T-helper 22 cell (primary cell): ENCODE measurements around the gene CD44.

Experiments
- DNase-seq: peaks from one replicate; pipeline ENCODE4 v3.0.0-alpha.2; 2020; ENCODE audit warnings: low read depth

The CD44 gene

GRCh38 chr11:35112056-35112845, 26.7 kb upstream of the CD44 start:
- DNase-seq: no peak

- DNase-seq: no peak
Measured at GRCh38 chr11:35112846-35113105, 26.2 kb upstream of the CD44 start.

GRCh38 chr11:35114906-35115687, 23.9 kb upstream of the CD44 start:
- no peak for DNase-seq

DNA sequence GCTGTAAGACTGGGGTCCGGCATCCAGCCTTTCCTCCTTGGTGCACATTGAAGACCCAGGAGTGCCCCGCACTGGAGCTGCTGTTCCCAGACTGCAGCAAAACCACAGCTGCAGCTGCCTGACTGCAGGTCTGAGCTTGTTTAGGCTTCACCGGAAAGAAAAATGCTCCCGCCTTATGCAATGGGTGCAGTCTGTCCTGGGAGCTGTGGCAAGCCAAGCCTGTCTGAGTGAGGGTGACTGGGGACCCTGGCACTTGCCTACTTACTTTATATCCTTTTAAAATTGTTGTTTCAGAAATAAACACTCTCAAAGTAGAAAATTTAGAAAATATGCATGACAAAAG, 23.3 kb upstream of the CD44 start:
- no peak for DNase-seq

GRCh38 chr11:35116245-35116644, 22.7 kb upstream of the CD44 start:
- no peak for DNase-seq

GRCh38 chr11:35116762-35117640, 22.0 kb upstream of the CD44 start:
- DNase-seq: no peak

DNA sequence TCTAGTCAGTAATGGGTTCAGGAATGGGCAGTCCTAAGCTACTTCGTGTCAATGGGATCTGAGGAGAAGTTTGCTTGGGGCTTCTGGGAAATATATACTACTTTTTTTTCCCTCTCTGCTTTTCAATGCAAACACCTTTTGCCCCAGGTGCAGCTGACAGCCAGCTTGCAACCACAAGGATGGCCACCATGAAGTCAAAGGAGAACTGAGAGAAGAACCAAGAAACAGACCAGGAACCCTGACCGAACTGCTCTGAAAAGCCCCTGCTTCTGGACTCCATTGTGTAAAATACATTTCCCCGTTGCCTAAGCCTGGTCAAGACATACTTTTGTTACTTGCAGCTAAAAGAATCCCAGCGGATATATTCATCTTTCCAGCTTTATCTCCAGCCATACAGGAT, 20.1 kb upstream of the CD44 start:
- no peak for DNase-seq

GRCh38 chr11:35121326-35121865, 17.6 kb upstream of the CD44 start:
- no peak for DNase-seq

GRCh38 chr11:35122308-35122707, 16.7 kb upstream of the CD44 start:
- no peak for DNase-seq

GRCh38 chr11:35126000-35126878, 12.7 kb upstream of the CD44 start:
- DNase-seq: no peak

GRCh38 chr11:35126879-35127581, 11.9 kb upstream of the CD44 start:
- no peak for DNase-seq

- DNase-seq: no peak
Measured at GRCh38 chr11:35127619-35128018, 11.4 kb upstream of the CD44 start.

- no peak for DNase-seq
Measured at GRCh38 chr11:35131094-35131493, 7.9 kb upstream of the CD44 start.

DNA sequence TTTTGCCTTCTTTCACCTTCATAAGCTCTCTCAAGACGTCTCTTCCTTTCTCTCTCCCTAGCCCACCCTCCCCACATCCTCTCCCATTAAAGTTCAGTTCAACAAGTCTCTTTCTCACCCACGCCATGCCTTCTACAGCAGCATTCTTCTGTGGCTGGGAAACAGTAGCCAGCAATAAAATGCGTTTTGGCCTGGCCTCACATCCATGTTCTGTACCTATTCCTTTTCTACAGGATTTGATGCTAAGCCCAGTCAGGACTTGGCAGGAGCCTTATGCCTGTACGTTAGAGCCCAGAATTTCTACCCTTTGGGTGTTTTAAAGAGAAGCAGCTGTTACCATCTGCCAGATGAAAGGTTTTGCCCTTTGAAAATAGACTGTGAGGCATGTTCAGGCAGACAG, 7.1 kb upstream of the CD44 start:
- no peak for DNase-seq

GRCh38 chr11:35133656-35134055, 5.3 kb upstream of the CD44 start:
- DNase-seq: no peak

- DNase-seq: no peak
Measured at GRCh38 chr11:35134403-35135148, 4.4 kb upstream of the CD44 start.

GRCh38 chr11:35135222-35135621, 3.7 kb upstream of the CD44 start:
- DNase-seq: no peak

DNA sequence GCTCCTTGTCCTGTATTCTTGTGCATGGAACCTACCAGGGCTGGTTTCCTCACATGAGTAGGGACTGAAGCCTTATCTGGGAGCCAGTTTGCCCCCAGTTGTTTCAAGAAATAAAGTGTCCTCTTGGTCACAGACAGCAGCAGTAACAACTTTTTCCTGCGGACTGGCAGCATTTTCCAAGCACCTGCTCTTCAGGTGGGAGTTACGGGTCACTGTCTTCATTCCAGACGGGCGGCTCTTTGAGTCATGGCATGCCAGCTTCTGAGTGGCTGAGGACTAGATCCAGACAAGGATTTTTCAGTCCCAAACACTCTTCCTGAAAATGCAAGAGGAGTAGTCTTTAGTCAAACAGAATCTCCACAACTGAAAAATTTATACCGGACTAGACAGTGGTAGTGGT, 2.7 kb upstream of the CD44 start:
- DNase-seq: no peak

DNA sequence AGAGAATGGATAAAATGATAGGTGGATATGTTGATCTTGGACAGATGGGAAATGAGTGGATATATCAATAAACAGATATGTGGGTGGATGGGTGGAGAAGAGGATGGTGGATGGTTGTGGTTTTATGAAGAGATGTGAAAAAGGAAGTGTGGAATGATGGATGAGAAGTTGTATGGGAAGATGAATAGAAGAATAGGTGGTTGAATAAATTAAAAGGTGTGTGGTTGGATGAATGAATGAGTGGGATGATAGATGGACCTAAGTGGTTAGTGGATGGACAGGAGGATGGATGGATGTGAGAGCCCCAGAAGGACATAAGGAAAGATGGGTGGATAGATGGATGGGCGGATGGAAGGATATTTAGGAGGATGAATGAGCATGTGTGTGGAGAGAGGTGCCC, 913 bp upstream of the CD44 start:
- DNase-seq: no peak

GRCh38 chr11:35138606-35138942, 397 bp upstream of the CD44 start:
- no peak for DNase-seq
